ENCODE results near the gene TMEM181. TPM values are rescaled to one million over a fixed set of nuclear protein-coding genes. Genes with fewer than 3 reads are reported as not detected.

Gene TMEM181
- total and polyA plus RNA-seq, 2 experiments from 2014 or later: 11.9 to 25.2 TPM

- Histone ChIP-seq H3K79me2 (replicated peaks; ENCODE audit: insufficient read depth) (peaks cover 3% of the 10 kb centered on the region; the same call in 1 of the 2 replicates), H4K20me1 (replicated peaks; ENCODE audit: insufficient read depth) (no peaks in the 10 kb centered on the region), H3K4me1 (ENCODE audit: insufficient read depth) (peaks cover 8% of the 10 kb centered on the region; the same call in 1 of the 2 replicates), H3K36me3 (ENCODE audit: insufficient read depth) (no peaks in the 10 kb centered on the region), H3K27ac (ENCODE audit: low read depth) (no peak overlapping the region), H3F3A (replicated peaks; ENCODE audit: low read depth) (peaks cover 4% of the 10 kb centered on the region; the same call in 1 of the 2 replicates), H3K4me3 (no peak overlapping the region), H3K9me2 (ENCODE audit: insufficient read depth) (no peaks in the 10 kb centered on the region), H2AFZ (no peak overlapping the region), H3K4me2 (no peak overlapping the region), H3K27me3 (ENCODE audit: insufficient read depth) (peaks cover 2% of the 10 kb centered on the region; the same call in 1 of the 2 replicates)
- Mint-ChIP-seq H3K36me3 (ENCODE audit: low read depth) (peaks cover 2% of the 10 kb centered on the region; the same call in 1 of the 3 replicates), H3K27ac (no peak overlapping the region), H3K9me3 (no peaks in the 10 kb centered on the region; the same call in 2 of the 3 replicates), H3K4me3 (no peak overlapping the region; the same call in 2 of the 3 replicates), H3K4me1 (peaks cover 13% of the 10 kb centered on the region), H3K27me3 (ENCODE audit: insufficient read depth, low read depth, poor library complexity) (peaks cover 4% of the 10 kb centered on the region)
- DNase-seq (ENCODE audit: low spot score) (no peak), ATAC-seq (no peak)
- TF ChIP-seq, protein P1, sequence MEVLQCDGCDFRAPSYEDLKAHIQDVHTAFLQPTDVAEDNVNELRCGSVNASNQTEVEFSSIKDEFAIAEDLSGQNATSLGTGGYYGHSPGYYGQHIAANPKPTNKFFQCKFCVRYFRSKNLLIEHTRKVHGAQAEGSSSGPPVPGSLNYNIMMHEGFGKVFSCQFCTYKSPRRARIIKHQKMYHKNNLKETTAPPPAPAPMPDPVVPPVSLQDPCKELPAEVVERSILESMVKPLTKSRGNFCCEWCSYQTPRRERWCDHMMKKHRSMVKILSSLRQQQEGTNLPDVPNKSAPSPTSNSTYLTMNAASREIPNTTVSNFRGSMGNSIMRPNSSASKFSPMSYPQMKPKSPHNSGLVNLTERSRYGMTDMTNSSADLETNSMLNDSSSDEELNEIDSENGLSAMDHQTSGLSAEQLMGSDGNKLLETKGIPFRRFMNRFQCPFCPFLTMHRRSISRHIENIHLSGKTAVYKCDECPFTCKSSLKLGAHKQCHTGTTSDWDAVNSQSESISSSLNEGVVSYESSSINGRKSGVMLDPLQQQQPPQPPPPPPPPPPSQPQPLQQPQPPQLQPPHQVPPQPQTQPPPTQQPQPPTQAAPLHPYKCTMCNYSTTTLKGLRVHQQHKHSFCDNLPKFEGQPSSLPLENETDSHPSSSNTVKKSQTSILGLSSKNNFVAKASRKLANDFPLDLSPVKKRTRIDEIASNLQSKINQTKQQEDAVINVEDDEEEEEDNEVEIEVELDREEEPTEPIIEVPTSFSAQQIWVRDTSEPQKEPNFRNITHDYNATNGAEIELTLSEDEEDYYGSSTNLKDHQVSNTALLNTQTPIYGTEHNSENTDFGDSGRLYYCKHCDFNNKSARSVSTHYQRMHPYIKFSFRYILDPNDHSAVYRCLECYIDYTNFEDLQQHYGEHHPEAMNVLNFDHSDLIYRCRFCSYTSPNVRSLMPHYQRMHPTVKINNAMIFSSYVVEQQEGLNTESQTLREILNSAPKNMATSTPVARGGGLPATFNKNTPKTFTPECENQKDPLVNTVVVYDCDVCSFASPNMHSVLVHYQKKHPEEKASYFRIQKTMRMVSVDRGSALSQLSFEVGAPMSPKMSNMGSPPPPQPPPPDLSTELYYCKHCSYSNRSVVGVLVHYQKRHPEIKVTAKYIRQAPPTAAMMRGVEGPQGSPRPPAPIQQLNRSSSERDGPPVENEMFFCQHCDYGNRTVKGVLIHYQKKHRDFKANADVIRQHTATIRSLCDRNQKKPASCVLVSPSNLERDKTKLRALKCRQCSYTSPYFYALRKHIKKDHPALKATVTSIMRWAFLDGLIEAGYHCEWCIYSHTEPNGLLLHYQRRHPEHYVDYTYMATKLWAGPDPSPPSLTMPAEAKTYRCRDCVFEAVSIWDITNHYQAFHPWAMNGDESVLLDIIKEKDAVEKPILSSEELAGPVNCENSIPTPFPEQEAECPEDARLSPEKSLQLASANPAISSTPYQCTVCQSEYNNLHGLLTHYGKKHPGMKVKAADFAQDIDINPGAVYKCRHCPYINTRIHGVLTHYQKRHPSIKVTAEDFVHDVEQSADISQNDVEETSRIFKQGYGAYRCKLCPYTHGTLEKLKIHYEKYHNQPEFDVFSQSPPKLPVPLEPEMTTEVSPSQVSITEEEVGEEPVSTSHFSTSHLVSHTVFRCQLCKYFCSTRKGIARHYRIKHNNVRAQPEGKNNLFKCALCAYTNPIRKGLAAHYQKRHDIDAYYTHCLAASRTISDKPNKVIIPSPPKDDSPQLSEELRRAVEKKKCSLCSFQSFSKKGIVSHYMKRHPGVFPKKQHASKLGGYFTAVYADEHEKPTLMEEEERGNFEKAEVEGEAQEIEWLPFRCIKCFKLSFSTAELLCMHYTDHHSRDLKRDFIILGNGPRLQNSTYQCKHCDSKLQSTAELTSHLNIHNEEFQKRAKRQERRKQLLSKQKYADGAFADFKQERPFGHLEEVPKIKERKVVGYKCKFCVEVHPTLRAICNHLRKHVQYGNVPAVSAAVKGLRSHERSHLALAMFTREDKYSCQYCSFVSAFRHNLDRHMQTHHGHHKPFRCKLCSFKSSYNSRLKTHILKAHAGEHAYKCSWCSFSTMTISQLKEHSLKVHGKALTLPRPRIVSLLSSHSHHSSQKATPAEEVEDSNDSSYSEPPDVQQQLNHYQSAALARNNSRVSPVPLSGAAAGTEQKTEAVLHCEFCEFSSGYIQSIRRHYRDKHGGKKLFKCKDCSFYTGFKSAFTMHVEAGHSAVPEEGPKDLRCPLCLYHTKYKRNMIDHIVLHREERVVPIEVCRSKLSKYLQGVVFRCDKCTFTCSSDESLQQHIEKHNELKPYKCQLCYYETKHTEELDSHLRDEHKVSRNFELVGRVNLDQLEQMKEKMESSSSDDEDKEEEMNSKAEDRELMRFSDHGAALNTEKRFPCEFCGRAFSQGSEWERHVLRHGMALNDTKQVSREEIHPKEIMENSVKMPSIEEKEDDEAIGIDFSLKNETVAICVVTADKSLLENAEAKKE (CRISPR knock-in tag; IDR thresholded peaks at IDR 0.05): no peak
- TF ChIP-seq ZNF114 (CRISPR knock-in tag; IDR thresholded peaks at IDR 0.05) (no peak), ZNF331 (CRISPR knock-in tag; IDR thresholded peaks at IDR 0.05; ENCODE audit: low read depth) (no peak), POLR2AphosphoS5 (IDR thresholded peaks at IDR 0.05; ENCODE audit: low read depth) (no peak), REST (IDR thresholded peaks at IDR 0.05; ENCODE audit: unreplicated experiment) (no peak), STAT1 (IDR thresholded peaks at IDR 0.05; ENCODE audit: unreplicated experiment) (no peak), EZH2 (IDR thresholded peaks at IDR 0.05; ENCODE audit: low read depth, unreplicated experiment) (no peak), NANOG (IDR thresholded peaks at IDR 0.05; ENCODE audit: borderline replicate concordance) (no peak), CREB1 (CRISPR knock-in tag; IDR thresholded peaks at IDR 0.05; ENCODE audit: low read depth) (no peak), EZH2phosphoT487 (IDR thresholded peaks at IDR 0.05; ENCODE audit: unreplicated experiment) (no peak), JUNB (IDR thresholded peaks at IDR 0.05; ENCODE audit: unreplicated experiment) (no peak), ETS1 (IDR thresholded peaks at IDR 0.05) (no peak)
- TF ChIP-seq, protein P2, sequence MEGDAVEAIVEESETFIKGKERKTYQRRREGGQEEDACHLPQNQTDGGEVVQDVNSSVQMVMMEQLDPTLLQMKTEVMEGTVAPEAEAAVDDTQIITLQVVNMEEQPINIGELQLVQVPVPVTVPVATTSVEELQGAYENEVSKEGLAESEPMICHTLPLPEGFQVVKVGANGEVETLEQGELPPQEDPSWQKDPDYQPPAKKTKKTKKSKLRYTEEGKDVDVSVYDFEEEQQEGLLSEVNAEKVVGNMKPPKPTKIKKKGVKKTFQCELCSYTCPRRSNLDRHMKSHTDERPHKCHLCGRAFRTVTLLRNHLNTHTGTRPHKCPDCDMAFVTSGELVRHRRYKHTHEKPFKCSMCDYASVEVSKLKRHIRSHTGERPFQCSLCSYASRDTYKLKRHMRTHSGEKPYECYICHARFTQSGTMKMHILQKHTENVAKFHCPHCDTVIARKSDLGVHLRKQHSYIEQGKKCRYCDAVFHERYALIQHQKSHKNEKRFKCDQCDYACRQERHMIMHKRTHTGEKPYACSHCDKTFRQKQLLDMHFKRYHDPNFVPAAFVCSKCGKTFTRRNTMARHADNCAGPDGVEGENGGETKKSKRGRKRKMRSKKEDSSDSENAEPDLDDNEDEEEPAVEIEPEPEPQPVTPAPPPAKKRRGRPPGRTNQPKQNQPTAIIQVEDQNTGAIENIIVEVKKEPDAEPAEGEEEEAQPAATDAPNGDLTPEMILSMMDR (conservative IDR thresholded peaks at IDR 0.05; ENCODE audit: low read depth in 2 of 2): no peak
These were observed 16.2 kb upstream of the TMEM181 start for GRCh38 chr6:158543606-158544185.

Data from GM23338 (cell line).